Stomach (tissue), 9 donors: ENCODE measurements around the gene CXCL12. TPM values are rescaled to one million over a fixed set of nuclear protein-coding genes. Genes with fewer than 3 reads are reported as not detected.

ENCODE experiments used
- DNase-seq, 2 donors: peaks; one replicate each; pipeline versions ENCODE4 v3.0.0 to v3.0.0-alpha.2; 2013 to 2019
- H3K27ac ChIP-seq, 5 donors: fragments of 200-600 bp in 4 of 5; sonication (generic) in 4 of 5; one replicate each; pipeline ENCODE4 v1.5.1; 2013 to 2019; ENCODE audit warnings: mild to moderate bottlenecking in 1 of 5, moderate library complexity in 1 of 5
- H3K27me3 ChIP-seq, 3 donors: fragments of 200-600 bp; sonication (generic); one replicate each; pipeline ENCODE4 v1.5.1; 2017 to 2019; ENCODE audit warnings: mixed run types in 1 of 3
- H3K36me3 ChIP-seq, 4 donors: fragments of 200-600 bp; sonication (generic); 1 replicate in 3 of 4; 2 replicates in 1 of 4; pipeline ENCODE4 v1.5.1; 2016 to 2019
- H3K4me1 ChIP-seq, 4 donors: fragments of 200-600 bp; sonication (generic); one replicate each; pipeline ENCODE4 v1.5.1; 2016 to 2019
- H3K4me3 ChIP-seq, 4 donors: fragments of 200-600 bp; sonication (generic) in 3 of 4; one replicate each; pipeline ENCODE4 v1.5.1; 2016 to 2019; ENCODE audit warnings: mild to moderate bottlenecking in 1 of 4
- H3K9me3 ChIP-seq, 4 donors: fragments of 200-600 bp; sonication (generic); one replicate each; pipeline ENCODE4 v1.5.1; 2016 to 2019
- EP300 ChIP-seq: sonication (generic); formaldehyde crosslinking; IDR thresholded peaks from one replicate; pipeline ENCODE4 v1.6.1; 2017; ENCODE audit warnings: antibody characterized with exemption
- POLR2A ChIP-seq, 4 donors: fragments of 450-650 bp; IDR thresholded peaks; one replicate each; pipeline ENCODE4 v1.6.1; 2016; ENCODE audit warnings: antibody characterized with exemption in 4 of 4, control low read depth in 2 of 4, mild to moderate bottlenecking in 1 of 4, moderate library complexity in 1 of 4
- POLR2AphosphoS5 ChIP-seq, 3 donors: sonication (generic); formaldehyde crosslinking; IDR thresholded peaks; one replicate each; pipeline ENCODE4 v1.6.1; 2016; ENCODE audit warnings: antibody characterized with exemption in 3 of 3
- WGBS, 5 donors: extraction: QIAGEN DNeasy Blood & Tissue Kit in 3 of 5; methylation state at CpG; one replicate each; pipeline versions ENCODE4 v1.1.5 to v1.1.7; 2013 to 2018; 5-methylcytosine and 5-hydroxymethylcytosine counted together
- intact Hi-C: fragments of 100-400 bp; cut with DNase I; formaldehyde crosslinking; loops from one replicate; pipeline ENCODE4 v1.15.1; 2023; ENCODE audit warnings: low total_unique reads
- polyA plus RNA-seq, 3 donors: library from polyadenylated mRNA; stranded (reverse); fragments of 200-250 nt; gene quantifications; one replicate each; pipeline ENCODE4 v1.2.3, GENCODE V29; 2013
- total RNA-seq, 5 donors: library from RNA; depleted of rRNA; stranded (reverse); fragments of >200 nt; gene quantifications; one replicate each; pipeline versions ENCODE4 v1.1.0 to v1.2.3, GENCODE V29; 2014 to 2016
- TF ChIP-seq, protein P1 (sequence below), 7 experiments: fragments of 450-650 bp in 4 of 7; fragments of 200-600 bp in 3 of 7; sonication (generic) in 3 of 7; IDR thresholded peaks; one replicate each; pipeline ENCODE4 v1.5.1; 2016 to 2019; ENCODE audit warnings: antibody characterized with exemption in 7 of 7, control low read depth in 2 of 7, mild to moderate bottlenecking in 1 of 7
- donor health status: healthy with polysubstance abuse.
- donor health status: Bipolar disorder and iron deficiency.
- donor health status: healthy.

Gene CXCL12
- total and polyA plus RNA-seq, 8 donors = 5.8 to 52.3 (median 12.9) TPM

DNA sequence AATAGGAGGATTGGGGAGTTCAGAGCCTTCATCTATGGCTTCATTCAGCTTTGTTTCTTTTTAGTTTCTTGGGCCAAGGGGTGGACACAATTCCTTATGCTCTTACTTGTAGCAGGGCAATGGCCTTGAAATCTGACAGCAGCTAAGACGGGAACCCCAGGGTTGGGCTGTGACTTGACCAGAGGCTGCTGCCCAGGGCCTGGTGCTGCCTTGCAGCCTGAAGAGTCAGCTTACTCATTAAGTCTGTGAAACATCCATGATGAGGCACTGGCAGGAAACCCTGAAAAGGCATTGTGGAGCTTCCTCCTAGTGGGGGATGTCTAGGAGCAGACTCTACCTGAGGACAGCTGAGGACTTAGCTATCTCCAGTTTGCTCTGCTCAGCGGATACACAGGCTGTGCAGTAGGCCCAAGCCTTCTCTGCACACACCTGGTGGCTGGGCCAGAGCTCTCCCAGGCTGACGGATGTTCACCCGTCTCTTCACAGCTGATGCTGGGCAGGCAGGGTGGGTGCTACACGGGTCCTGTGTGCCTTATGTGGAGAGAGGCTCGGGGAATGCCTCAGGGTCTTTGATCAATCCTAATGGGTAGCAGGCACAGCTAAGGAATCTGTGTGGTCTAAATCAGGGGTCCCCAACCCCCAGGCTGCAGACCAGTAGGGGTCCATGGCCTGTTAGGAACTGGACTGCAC, 17.8 kb downstream of the CXCL12 start:
- no peaks in the 10 kb centered on the region for H3K9me3 ChIP-seq
- TF ChIP-seq POLR2AphosphoS5 (IDR thresholded peaks at IDR 0.05) (no peak), EP300 (no peak), POLR2A (IDR thresholded peaks at IDR 0.05) (no peak)
- TF ChIP-seq, protein P1, sequence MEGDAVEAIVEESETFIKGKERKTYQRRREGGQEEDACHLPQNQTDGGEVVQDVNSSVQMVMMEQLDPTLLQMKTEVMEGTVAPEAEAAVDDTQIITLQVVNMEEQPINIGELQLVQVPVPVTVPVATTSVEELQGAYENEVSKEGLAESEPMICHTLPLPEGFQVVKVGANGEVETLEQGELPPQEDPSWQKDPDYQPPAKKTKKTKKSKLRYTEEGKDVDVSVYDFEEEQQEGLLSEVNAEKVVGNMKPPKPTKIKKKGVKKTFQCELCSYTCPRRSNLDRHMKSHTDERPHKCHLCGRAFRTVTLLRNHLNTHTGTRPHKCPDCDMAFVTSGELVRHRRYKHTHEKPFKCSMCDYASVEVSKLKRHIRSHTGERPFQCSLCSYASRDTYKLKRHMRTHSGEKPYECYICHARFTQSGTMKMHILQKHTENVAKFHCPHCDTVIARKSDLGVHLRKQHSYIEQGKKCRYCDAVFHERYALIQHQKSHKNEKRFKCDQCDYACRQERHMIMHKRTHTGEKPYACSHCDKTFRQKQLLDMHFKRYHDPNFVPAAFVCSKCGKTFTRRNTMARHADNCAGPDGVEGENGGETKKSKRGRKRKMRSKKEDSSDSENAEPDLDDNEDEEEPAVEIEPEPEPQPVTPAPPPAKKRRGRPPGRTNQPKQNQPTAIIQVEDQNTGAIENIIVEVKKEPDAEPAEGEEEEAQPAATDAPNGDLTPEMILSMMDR (IDR thresholded peaks at IDR 0.05) = no peak
- no peaks in the 10 kb centered on the region for H3K27me3 ChIP-seq
- H3K27ac ChIP-seq = no peak overlapping the region
- peaks cover 0 to 8% (median 0%) of the 10 kb centered on the region in 4 donors for H3K36me3 ChIP-seq
- H3K4me3 ChIP-seq = no peak overlapping the region
- H3K4me1 ChIP-seq = no peaks in the 10 kb centered on the region
- WGBS, 5 donors = 91 to 95% (median 91%) methylated on average over 5 to 6 of the region's 6 CpGs
- intact Hi-C loops = no loop called here
- DNase-seq = no peak

DNA sequence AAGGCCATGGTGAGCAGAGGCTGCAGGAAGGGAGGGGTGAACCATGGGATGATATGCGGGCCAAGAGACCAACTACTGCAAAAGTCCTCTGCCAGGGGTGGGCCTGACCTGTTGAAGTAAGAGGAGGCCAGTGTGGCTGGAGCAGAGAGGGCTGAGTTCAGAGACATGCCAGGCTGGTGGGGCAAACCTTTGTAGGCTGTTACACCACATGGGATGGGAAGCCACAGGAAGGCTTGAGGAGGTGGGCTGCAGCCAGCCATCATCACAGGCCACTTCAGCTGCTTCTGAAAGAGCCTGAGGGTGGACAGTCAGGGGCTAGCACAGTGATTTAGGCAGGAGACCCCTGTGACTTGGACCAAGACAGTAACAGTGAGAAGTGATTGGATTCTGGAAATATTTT, 20.3 kb downstream of the CXCL12 start:
- H3K27ac ChIP-seq = no peak overlapping the region
- intact Hi-C loops = no loop called here
- no peak for DNase-seq
- TF ChIP-seq POLR2AphosphoS5 (IDR thresholded peaks at IDR 0.05) (no peak), EP300 (no peak), POLR2A (IDR thresholded peaks at IDR 0.05) (no peak)
- TF ChIP-seq, protein P1 (IDR thresholded peaks at IDR 0.05) = no peak
- H3K4me3 ChIP-seq = no peak overlapping the region
- H3K27me3 ChIP-seq = no peaks in the 10 kb centered on the region
- WGBS, 5 donors = 83 to 97% (median 90%) methylated on average over 1 of the region's 1 CpG
- no peaks in the 10 kb centered on the region for H3K9me3 ChIP-seq
- peaks cover 0 to 6% (median 0%) of the 10 kb centered on the region in 4 donors for H3K36me3 ChIP-seq
- no peaks in the 10 kb centered on the region for H3K4me1 ChIP-seq

DNA sequence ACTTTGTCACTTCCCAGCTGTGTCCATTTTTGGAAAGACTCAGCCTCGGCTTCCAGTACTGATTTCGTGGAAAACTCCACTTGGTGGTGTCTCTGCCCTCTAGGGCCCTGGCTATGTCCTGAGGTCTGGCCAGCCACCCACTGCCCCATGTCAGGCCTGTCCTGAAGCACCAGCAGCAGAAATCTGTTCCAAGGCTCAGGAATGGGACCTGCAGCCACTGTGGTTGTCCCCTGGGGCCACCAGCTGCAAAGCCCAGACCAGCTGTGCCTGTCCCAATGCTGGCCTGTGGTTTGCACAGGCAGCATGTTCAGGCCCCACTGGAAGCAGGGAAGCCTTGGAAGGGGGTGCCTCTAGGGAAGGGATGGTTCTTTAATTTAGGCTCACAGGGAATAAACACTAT, 21.2 kb downstream of the CXCL12 start:
- DNase-seq = no peak
- Histone ChIP-seq H3K36me3 (peaks cover 0 to 4% (median 0%) of the 10 kb centered on the region in 4 donors), H3K4me3 (no peak overlapping the region), H3K27me3 (no peaks in the 10 kb centered on the region), H3K27ac (no peak overlapping the region), H3K9me3 (no peaks in the 10 kb centered on the region), H3K4me1 (no peaks in the 10 kb centered on the region)
- WGBS, 5 donors = 83 to 95% (median 90%) methylated on average over 2 of the region's 2 CpGs
- intact Hi-C loops = no loop called here
- TF ChIP-seq EP300 (no peak), POLR2AphosphoS5 (IDR thresholded peaks at IDR 0.05) (no peak), POLR2A (IDR thresholded peaks at IDR 0.05) (no peak)
- TF ChIP-seq, protein P1 (IDR thresholded peaks at IDR 0.05) = no peak

DNA sequence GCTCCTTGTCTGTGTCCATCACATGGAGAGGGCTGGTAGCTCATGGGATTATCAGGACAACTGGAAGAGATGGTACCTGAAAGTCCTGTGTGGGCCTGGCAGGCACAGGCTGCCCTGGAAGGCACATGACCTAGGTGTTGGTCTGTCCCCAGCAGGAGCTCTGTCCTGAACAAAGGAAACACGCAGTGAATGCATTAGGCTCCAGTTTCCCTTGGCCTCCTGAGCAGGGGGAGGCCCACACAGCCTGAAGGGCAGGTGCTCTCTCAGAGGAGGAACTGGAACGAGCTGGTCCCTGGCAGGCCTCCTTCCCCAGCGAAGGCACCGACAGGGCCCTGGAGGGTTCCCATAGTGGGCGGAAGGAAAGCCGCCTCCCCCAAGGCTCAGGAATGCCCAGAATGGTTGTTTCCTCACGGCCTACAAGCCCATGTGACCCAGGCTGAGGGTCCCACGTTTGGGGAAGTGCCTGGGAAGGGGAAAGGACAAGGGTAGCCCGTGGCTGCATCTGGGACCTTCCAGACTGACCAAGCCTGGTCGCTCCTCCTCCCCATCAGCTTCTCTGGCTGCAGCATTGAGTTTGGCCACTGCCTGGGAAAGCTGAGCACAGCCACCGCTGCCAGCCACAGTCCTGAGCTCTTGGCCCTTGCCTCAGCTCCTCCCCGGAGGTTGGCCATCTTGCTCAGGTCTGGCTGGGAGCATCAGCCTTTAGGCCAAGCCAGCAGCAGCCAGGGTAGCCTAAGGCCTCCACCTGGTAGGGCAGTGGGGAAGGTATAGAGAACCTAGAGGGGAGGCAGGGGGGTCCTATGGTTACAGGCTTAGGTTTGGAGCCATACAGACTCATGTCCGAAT, 21.8 kb downstream of the CXCL12 start:
- no peaks in the 10 kb centered on the region for H3K36me3 ChIP-seq
- H3K4me3 ChIP-seq = no peak overlapping the region
- no peak for DNase-seq
- TF ChIP-seq, protein P1 (IDR thresholded peaks at IDR 0.05) = no peak
- TF ChIP-seq POLR2A (IDR thresholded peaks at IDR 0.05) (no peak), POLR2AphosphoS5 (IDR thresholded peaks at IDR 0.05) (no peak), EP300 (no peak)
- intact Hi-C loops = no loop called here
- peaks cover 0 to 6% (median 3%) of the 10 kb centered on the region in 4 donors for H3K4me1 ChIP-seq
- 75 to 87% (median 83%) methylated on average over 8 to 13 of the region's 13 CpGs for WGBS, 5 donors
- no peaks in the 10 kb centered on the region for H3K9me3 ChIP-seq
- H3K27ac ChIP-seq = no peak overlapping the region
- H3K27me3 ChIP-seq = no peaks in the 10 kb centered on the region
